ENCODE data around the gene USP48.

The USP48 gene

GRCh38 chr1:21650400-21650799, 132.5 kb downstream of the USP48 start:
- Histone ChIP-seq H3K36me3 (replicated peaks) (no peaks in the 10 kb centered on the region), H3K27me3 (replicated peaks) (peaks cover 25% of the 10 kb centered on the region), H3K4me3 (ENCODE audit: low read depth, low read length) (no peak overlapping the region), H3K27ac (no peak overlapping the region)
- in situ Hi-C loops (cut with HindIII; ENCODE audit: low pct_ligation_motif_present, low sequenced_read_pairs), result no loop called here
- DNase-seq, result no peak
- TF ChIP-seq CTCF (IDR thresholded peaks at IDR 0.05; ENCODE audit: low read depth, low read length, missing control alignments), result no peak

- Histone ChIP-seq H3K36me3 (replicated peaks) (no peaks in the 10 kb centered on the region), H3K27ac (no peak overlapping the region), H3K27me3 (replicated peaks) (peaks cover 25% of the 10 kb centered on the region), H3K4me3 (ENCODE audit: low read depth, low read length) (no peak overlapping the region)
- DNase-seq, result no peak
- in situ Hi-C loops (cut with HindIII; ENCODE audit: low pct_ligation_motif_present, low sequenced_read_pairs), result no loop called here
- TF ChIP-seq CTCF (IDR thresholded peaks at IDR 0.05; ENCODE audit: low read depth, low read length, missing control alignments), result no peak
Observed at GRCh38 chr1:21649315-21649714, 133.6 kb downstream of the USP48 start.

GRCh38 chr1:21648791-21649190, 134.2 kb downstream of the USP48 start:
- DNase-seq, result no peak
- in situ Hi-C loops (cut with HindIII; ENCODE audit: low pct_ligation_motif_present, low sequenced_read_pairs), result no loop called here
- no peak for TF ChIP-seq CTCF (IDR thresholded peaks at IDR 0.05; ENCODE audit: low read depth, low read length, missing control alignments)
- Histone ChIP-seq H3K27ac (no peak overlapping the region), H3K36me3 (replicated peaks) (no peaks in the 10 kb centered on the region), H3K4me3 (ENCODE audit: low read depth, low read length) (no peak overlapping the region), H3K27me3 (replicated peaks) (peaks cover 25% of the 10 kb centered on the region)

GRCh38 chr1:21648352-21648730, 134.6 kb downstream of the USP48 start:
- Histone ChIP-seq H3K4me3 (ENCODE audit: low read depth, low read length) (no peak overlapping the region), H3K27me3 (replicated peaks) (peaks cover 25% of the 10 kb centered on the region), H3K36me3 (replicated peaks) (no peaks in the 10 kb centered on the region), H3K27ac (no peak overlapping the region)
- no peak for TF ChIP-seq CTCF (IDR thresholded peaks at IDR 0.05; ENCODE audit: low read depth, low read length, missing control alignments)
- DNase-seq, result no peak
- in situ Hi-C loops (cut with HindIII; ENCODE audit: low pct_ligation_motif_present, low sequenced_read_pairs), result no loop called here

- Histone ChIP-seq H3K36me3 (replicated peaks) (no peaks in the 10 kb centered on the region), H3K4me3 (ENCODE audit: low read depth, low read length) (no peak overlapping the region), H3K27ac (no peak overlapping the region), H3K27me3 (replicated peaks) (peaks cover 21% of the 10 kb centered on the region)
- DNase-seq, result peak; percentile 62
- no peak for TF ChIP-seq CTCF (IDR thresholded peaks at IDR 0.05; ENCODE audit: low read depth, low read length, missing control alignments)
- in situ Hi-C loops (cut with HindIII; ENCODE audit: low pct_ligation_motif_present, low sequenced_read_pairs), result no loop called here
Observed at GRCh38 chr1:21647431-21648351, 135.3 kb downstream of the USP48 start.
